Heart left ventricle (tissue), 16 donors: Measurements from ENCODE around the gene DSP. TPM values are rescaled to one million over a fixed set of nuclear protein-coding genes. Genes with fewer than 3 reads are reported as not detected.
A peak's percentile ranks its signal among the peaks of the same experiment; 100 is the strongest.

Experiments used
- ATAC-seq, 4 donors: fragments of 200-7000 bp; cut with Tn5 transposase; one replicate each; pipeline ENCODE4 v1.9.1; 2020 to 2022; ENCODE audit warnings: moderate library complexity in 4 of 4, mild to moderate bottlenecking in 3 of 4, moderate number of reproducible peaks in 1 of 4
- DNase-seq, 5 donors: peaks; one replicate each; pipeline ENCODE4 v3.0.0-alpha.2; 2020
- H3K27ac ChIP-seq, 12 donors: fragments of 200-600 bp; sonication (generic) in 4 of 12; one replicate each; pipeline versions ENCODE4 v1.5.0 to v1.8.0; 2016 to 2022; ENCODE audit warnings: mild to moderate bottlenecking in 2 of 12
- H3K27me3 ChIP-seq, 9 donors: fragments of 200-600 bp; sonication (generic) in 2 of 9; one replicate each; pipeline versions ENCODE4 v1.5.1 to v1.8.0; 2016 to 2022; ENCODE audit warnings: mild to moderate bottlenecking in 3 of 9
- H3K36me3 ChIP-seq, 9 donors: fragments of 200-600 bp; sonication (generic) in 2 of 9; one replicate each; pipeline versions ENCODE4 v1.5.0 to v1.8.0; 2018 to 2022; ENCODE audit warnings: mild to moderate bottlenecking in 2 of 9
- H3K4me1 ChIP-seq, 12 donors: fragments of 200-600 bp; sonication (generic) in 4 of 12; one replicate each; pipeline versions ENCODE4 v1.5.0 to v1.8.0; 2016 to 2022; ENCODE audit warnings: mild to moderate bottlenecking in 3 of 12
- H3K4me3 ChIP-seq, 12 donors: fragments of 200-600 bp; sonication (generic) in 4 of 12; one replicate each; pipeline versions ENCODE4 v1.5.0 to v1.8.0; 2017 to 2022; ENCODE audit warnings: mild to moderate bottlenecking in 9 of 12, moderate library complexity in 4 of 12
- H3K9me3 ChIP-seq, 12 donors: fragments of 200-600 bp; sonication (generic) in 4 of 12; one replicate each; pipeline versions ENCODE4 v1.5.0 to v1.8.0; 2016 to 2022; ENCODE audit warnings: mild to moderate bottlenecking in 1 of 12
- POLR2A ChIP-seq, 2 donors: fragments of 450-650 bp; IDR thresholded peaks; one replicate each; pipeline ENCODE4 v1.6.1; 2017; ENCODE audit warnings: antibody characterized with exemption in 2 of 2, mild to moderate bottlenecking in 2 of 2, moderate library complexity in 2 of 2
- WGBS, 4 donors: extraction: QIAGEN DNeasy Blood & Tissue Kit in 2 of 4; methylation state at CpG; one replicate each; pipeline versions ENCODE4 v1.1.5 to v1.1.7; 2013 to 2018; 5-methylcytosine and 5-hydroxymethylcytosine counted together
- intact Hi-C, 10 donors: fragments of 100-400 bp; cut with DNase I; formaldehyde crosslinking; loops; one replicate each; pipeline versions ENCODE4 v1.11.1 to v1.14.2; 2022
- polyA plus RNA-seq, 2 donors: library from polyadenylated mRNA; stranded (reverse); fragments of 200-250 nt; gene quantifications; one replicate each; pipeline ENCODE4 v1.2.3, GENCODE V29; 2013
- total RNA-seq, 9 donors: library from RNA; depleted of rRNA in 2 of 9; stranded (reverse); fragments of >200 nt in 2 of 9; fragmentation: NEBNext Ultra II Directional in 3 of 9; extraction: Animal tissue kit (Norgen Biotek cat#: 25700) in 3 of 9; gene quantifications; one replicate each; pipeline versions ENCODE4 v1.1.0 to v1.2.4, GENCODE V29; 2016 to 2023
- TF ChIP-seq, protein P1 (sequence below), 12 donors: fragments of 200-600 bp; sonication (generic) in 4 of 12; IDR thresholded peaks; one replicate each; pipeline versions ENCODE4 v1.5.0 to v1.8.0; 2018 to 2022; ENCODE audit warnings: antibody characterized with exemption in 12 of 12, mild to moderate bottlenecking in 5 of 12
- donor health status: ischemic (EF 13 %, LVEDD 7.1; RV severe dilation, severe dysfunction).
- donor health status: healthy with polysubstance abuse.
- donor health status: DM: no; HTN: yes; CAD: no.
- donor health status: DM: no; HTN: no; CAD: no.
- donor health status: ischemic (EF 25% LVEDD 6.9; RV normal size, moderate dysfunction).
- donor health status: ischemic (EF 25% LVEDD 5.7; RV mildly dilated, moderate dysfunction).
- donor health status: healthy.
- donor health status: DM: yes; HTN: yes; CAD: no.
- donor health status: ischemic (EF 35%, LVEDD 5.7; RV mildly dilated, moderate dysfunction).
- donor health status: nonischemic (EF 11% LVEDD 7.7; RV severe dilation, severe dysfunction).
- donor health status: DM: yes; HTN: yes; CAD: no.
- donor health status: PGD.
- donor health status: ischemic (EF 29% LVEDD 5.4; RV normal size, mild dysfunction).
- donor health status: nonischemic (EF 23%, LVEDD 6.1; RV moderate dilation, normal function).

Gene DSP
- total and polyA plus RNA-seq, 11 donors, result 81.9 to 373 (median 278) TPM

DNA sequence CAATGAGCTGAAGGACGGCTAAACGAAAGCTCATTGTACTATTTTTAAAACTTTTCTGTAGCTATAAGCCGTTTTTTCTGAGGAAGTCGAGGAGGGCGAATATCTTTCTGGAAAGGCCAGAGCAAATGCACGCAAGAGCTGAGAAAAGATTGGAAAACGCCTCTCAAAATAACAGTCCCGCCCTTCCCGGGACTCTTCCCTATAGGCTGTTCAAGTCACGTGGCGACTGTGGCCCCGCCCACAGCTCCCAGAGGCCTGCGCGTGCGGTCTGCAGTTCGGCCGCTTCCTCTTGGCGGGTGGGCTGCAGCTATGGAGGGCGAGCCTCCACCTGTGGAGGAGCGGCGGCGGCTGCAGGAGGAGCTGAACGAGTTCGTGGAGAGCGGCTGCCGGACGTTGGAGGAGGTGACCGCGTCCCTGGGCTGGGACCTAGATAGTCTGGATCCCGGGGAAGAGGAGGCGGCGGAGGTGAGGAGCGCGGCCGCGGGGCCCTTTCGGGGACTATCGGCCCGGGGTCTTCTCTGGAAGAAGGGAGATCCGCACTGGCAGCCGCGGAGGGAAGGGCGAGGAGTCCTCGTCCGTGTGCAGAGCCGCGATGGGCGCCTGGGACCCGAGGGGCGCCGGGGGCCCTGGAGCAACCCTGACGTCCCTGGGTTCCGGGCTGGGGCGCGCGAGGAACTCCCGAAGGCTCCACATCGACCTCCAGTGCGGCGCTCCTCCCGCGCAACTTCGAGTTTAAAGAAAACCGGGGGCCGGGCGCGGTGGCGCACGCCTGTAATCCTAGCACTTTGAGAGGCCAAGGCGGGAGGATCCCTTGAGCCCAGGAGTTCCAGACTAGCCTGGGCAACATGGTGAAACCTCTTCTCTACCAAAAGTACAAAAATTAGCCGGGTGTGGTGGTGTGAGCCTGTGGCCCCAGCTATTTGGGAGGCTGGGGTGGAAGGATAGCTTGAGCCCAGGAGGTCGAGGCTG lies 48.8 kb downstream of the DSP start, which contains the start of gene SNRNP48:
Gene SNRNP48, plus strand, starts transcription at position 250 of the 969 bp plus-strand sequence. Its CDS starts 60 bp downstream, at position 310.
- peaks cover 3 to 52% (median 32%) of the 10 kb centered on the region in 12 donors for H3K4me1 ChIP-seq
- peak; percentile 22 to 80 for TF ChIP-seq POLR2A (IDR thresholded peaks at IDR 0.05)
- TF ChIP-seq, protein P1, sequence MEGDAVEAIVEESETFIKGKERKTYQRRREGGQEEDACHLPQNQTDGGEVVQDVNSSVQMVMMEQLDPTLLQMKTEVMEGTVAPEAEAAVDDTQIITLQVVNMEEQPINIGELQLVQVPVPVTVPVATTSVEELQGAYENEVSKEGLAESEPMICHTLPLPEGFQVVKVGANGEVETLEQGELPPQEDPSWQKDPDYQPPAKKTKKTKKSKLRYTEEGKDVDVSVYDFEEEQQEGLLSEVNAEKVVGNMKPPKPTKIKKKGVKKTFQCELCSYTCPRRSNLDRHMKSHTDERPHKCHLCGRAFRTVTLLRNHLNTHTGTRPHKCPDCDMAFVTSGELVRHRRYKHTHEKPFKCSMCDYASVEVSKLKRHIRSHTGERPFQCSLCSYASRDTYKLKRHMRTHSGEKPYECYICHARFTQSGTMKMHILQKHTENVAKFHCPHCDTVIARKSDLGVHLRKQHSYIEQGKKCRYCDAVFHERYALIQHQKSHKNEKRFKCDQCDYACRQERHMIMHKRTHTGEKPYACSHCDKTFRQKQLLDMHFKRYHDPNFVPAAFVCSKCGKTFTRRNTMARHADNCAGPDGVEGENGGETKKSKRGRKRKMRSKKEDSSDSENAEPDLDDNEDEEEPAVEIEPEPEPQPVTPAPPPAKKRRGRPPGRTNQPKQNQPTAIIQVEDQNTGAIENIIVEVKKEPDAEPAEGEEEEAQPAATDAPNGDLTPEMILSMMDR (IDR thresholded peaks at IDR 0.05), result peak in 1 of 12 donors; percentile 7
- H3K27me3 ChIP-seq, result no peaks in the 10 kb centered on the region
- H3K36me3 ChIP-seq, result peaks cover 0 to 33% (median 19%) of the 10 kb centered on the region in 9 donors
- H3K9me3 ChIP-seq, result no peaks in the 10 kb centered on the region
- peak within 1 kb of the TSS; percentile 64 to 99 (median 88) for H3K4me3 ChIP-seq
- WGBS, 4 donors, result 0 to 2% (median 1%) methylated on average over 31 to 72 of the region's 72 CpGs
- peak within 1 kb of the TSS; percentile 66 to 89 (median 80) for H3K27ac ChIP-seq
- ATAC-seq (peak; percentile 98 to 99 (median 98)), DNase-seq (peak; percentile 95 to 97 (median 96))
- intact Hi-C loops, result loop anchor here in 2 of 10 donors (5.0 to 10.0 kb wide), 3 partner anchors 48 to 198 kb away; partner anchors contain the start of gene DSP (in 1 of the 2)

DNA sequence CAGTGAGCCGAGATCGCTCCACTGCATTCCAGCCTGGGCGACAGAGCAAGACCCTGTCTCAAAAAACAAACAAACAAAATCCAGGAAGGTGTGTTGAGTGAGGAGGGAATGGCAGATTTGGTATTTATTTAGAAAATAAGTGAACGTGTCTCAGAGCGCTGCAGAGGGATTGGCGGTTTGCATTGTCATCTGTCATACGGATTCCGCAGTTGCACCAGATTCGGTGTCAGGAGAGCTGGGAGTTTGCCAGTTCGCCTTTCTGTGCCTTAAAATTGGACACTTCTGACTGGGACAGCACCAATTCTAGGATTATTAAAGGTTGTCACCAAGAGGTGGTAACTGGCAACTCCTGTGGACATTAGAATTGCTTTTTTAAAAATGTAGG lies 49.4 kb downstream of the DSP start:
- DNase-seq, result peak in 3 of 5 donors; percentile 35 to 50 (median 48)
- Histone ChIP-seq H3K27ac (peak overlapping the region; percentile 40 to 89 (median 80)), H3K9me3 (no peaks in the 10 kb centered on the region), H3K27me3 (no peaks in the 10 kb centered on the region), H3K36me3 (peaks cover 0 to 33% (median 20%) of the 10 kb centered on the region in 9 donors), H3K4me3 (peak overlapping the region; percentile 64 to 99 (median 88)), H3K4me1 (peaks cover 3 to 55% (median 32%) of the 10 kb centered on the region in 12 donors)
- TF ChIP-seq POLR2A (IDR thresholded peaks at IDR 0.05), result no peak
- TF ChIP-seq, protein P1 (IDR thresholded peaks at IDR 0.05), result no peak
- intact Hi-C loops, result loop anchor here in 1 of 10 donors (5.0 kb wide), 1 partner anchor 49 kb away; the partner anchor contains the start of gene DSP
- ATAC-seq, result no peak
- WGBS, 4 donors, result 5 to 12% (median 9%) methylated on average over 10 of the region's 10 CpGs

DNA sequence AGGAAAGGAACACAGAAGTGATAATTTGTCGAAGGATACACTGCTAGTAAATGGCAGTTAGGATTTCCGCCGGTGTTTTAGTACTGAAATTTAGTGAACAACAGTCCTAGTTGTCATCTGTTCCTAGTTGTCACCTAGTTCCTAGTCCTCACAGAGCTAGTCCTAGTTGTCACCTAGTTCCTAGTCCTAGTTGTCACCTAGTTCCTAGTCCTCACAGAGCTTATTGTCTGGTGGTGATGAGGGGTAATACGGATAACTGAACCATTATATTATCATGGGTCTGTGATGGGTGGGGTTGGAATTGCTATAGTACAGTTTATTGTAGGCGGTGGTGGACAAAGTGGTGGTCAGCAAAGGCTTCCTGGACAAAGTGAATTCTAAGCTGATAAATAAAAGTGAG lies 50.3 kb downstream of the DSP start:
- ATAC-seq (no peak), DNase-seq (no peak)
- TF ChIP-seq POLR2A (IDR thresholded peaks at IDR 0.05), result no peak
- TF ChIP-seq, protein P1 (IDR thresholded peaks at IDR 0.05), result no peak
- Histone ChIP-seq H3K9me3 (no peaks in the 10 kb centered on the region), H3K4me3 (peak overlapping the region in 8 of 12 donors; percentile 75 to 99 (median 88)), H3K27me3 (no peaks in the 10 kb centered on the region), H3K4me1 (peaks cover 3 to 55% (median 32%) of the 10 kb centered on the region in 12 donors), H3K27ac (peak overlapping the region in 7 of 12 donors; percentile 2 to 89 (median 82)), H3K36me3 (peaks cover 0 to 38% (median 27%) of the 10 kb centered on the region in 9 donors)
- WGBS, 4 donors, result 89 to 97% (median 93%) methylated on average over 5 of the region's 5 CpGs
- intact Hi-C loops, result loop anchor here in 1 of 10 donors (5.0 kb wide), 1 partner anchor 49 kb away; the partner anchor contains the start of gene DSP
